Lower lobe of right lung (tissue), 2 donors: Measurements from ENCODE around the gene NDUFB10. TPM values are rescaled to one million over a fixed set of nuclear protein-coding genes. Genes with fewer than 3 reads are reported as not detected.

Source experiments
- ATAC-seq, 2 donors: fragments of 200-7000 bp; cut with Tn5 transposase; one replicate each; pipeline ENCODE4 v1.9.1; 2020 to 2022; ENCODE audit warnings: mild to moderate bottlenecking in 2 of 2, moderate library complexity in 2 of 2
- DNase-seq: peaks from one replicate; pipeline ENCODE4 v3.0.0-alpha.2; 2020
- H3K27ac ChIP-seq: fragments of 200-600 bp; one replicate; pipeline ENCODE4 v1.8.0; 2022
- H3K27me3 ChIP-seq: fragments of 200-600 bp; one replicate; pipeline ENCODE4 v1.8.0; 2022; ENCODE audit warnings: low read depth
- H3K36me3 ChIP-seq: fragments of 200-600 bp; one replicate; pipeline ENCODE4 v1.8.0; 2022; ENCODE audit warnings: mild to moderate bottlenecking
- H3K4me1 ChIP-seq: fragments of 200-600 bp; one replicate; pipeline ENCODE4 v1.8.0; 2022
- H3K4me3 ChIP-seq: fragments of 200-600 bp; one replicate; pipeline ENCODE4 v1.8.0; 2022; ENCODE audit warnings: mild to moderate bottlenecking
- H3K9me3 ChIP-seq: fragments of 200-600 bp; one replicate; pipeline ENCODE4 v1.8.0; 2022
- CTCF ChIP-seq: fragments of 200-600 bp; IDR thresholded peaks from one replicate; pipeline ENCODE4 v1.8.0; 2022; ENCODE audit warnings: antibody characterized with exemption, mild to moderate bottlenecking
- intact Hi-C: fragments of 100-400 bp; cut with DNase I; formaldehyde crosslinking; loops from one replicate; pipeline ENCODE4 v1.11.0; 2022
- total RNA-seq: library from RNA; stranded (reverse); fragmentation: NEBNext Ultra II Directional; extraction: Animal tissue kit (Norgen Biotek cat#: 25700); gene quantifications from one replicate; pipeline ENCODE4 v1.2.1, GENCODE V29; 2021
- donor health status: DM: no; HTN: yes; CAD: no; lungs with severe emphysema.

The NDUFB10 gene
- total RNA-seq, 1 donor from 2014 or later: 85.8 TPM

GRCh38 chr16:1941162-1942046 lies 17.9 kb upstream of the NDUFB10 start:
- Histone ChIP-seq H3K27me3 (no peaks in the 10 kb centered on the region), H3K4me1 (peaks cover 17% of the 10 kb centered on the region), H3K9me3 (no peaks in the 10 kb centered on the region), H3K27ac (peak overlapping the region; percentile 71), H3K4me3 (peak overlapping the region; percentile 71), H3K36me3 (peaks cover 41% of the 10 kb centered on the region)
- intact Hi-C loops: no loop called here
- ATAC-seq (no peak), DNase-seq (no peak)
- TF ChIP-seq CTCF: no peak

DNA sequence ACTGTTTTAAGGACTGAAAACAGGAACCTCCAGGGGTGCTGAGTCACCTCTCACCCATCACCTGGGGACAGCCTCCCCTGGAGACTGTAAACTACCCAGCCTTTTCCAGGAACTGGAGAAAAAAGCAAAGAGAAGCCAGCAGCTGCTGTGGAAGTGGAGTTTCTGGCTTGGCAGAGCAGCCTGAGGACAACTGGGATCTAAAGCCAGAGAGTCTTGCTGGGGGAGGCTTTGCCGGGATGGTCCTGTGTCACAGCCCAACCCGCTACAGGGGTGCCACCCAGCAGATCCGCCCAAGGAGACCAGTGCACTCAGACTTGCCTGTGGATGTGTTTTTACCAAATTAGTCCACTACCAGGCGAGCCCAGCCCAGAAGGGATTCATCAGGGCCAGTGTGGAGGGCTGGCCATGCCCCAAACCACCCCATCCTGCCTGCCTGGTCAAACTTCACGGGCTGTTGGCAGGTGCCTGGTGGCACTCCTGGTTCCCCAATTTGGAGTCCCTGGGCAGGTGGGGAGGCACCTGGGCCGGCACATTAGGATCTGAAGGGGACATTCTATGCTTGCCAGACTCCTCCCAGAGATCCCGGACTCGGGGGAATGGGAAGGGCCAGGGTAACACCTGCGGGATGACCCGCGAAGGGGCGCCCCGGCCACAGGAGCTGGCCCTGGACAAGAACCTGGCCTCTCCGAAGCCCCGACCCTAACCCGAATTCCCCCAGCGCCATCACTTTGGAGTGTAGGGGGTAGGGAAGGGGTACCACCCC lies 17.1 kb upstream of the NDUFB10 start:
- intact Hi-C loops: no loop called here
- peaks cover 37% of the 10 kb centered on the region for H3K36me3 ChIP-seq
- H3K4me3 ChIP-seq: peak overlapping the region; percentile 71
- peak; percentile 1 to 4 for ATAC-seq
- peaks cover 17% of the 10 kb centered on the region for H3K4me1 ChIP-seq
- DNase-seq: peak; percentile 60
- H3K27me3 ChIP-seq: no peaks in the 10 kb centered on the region
- H3K27ac ChIP-seq: peak overlapping the region; percentile 71
- H3K9me3 ChIP-seq: no peaks in the 10 kb centered on the region
- no peak for TF ChIP-seq CTCF

DNA sequence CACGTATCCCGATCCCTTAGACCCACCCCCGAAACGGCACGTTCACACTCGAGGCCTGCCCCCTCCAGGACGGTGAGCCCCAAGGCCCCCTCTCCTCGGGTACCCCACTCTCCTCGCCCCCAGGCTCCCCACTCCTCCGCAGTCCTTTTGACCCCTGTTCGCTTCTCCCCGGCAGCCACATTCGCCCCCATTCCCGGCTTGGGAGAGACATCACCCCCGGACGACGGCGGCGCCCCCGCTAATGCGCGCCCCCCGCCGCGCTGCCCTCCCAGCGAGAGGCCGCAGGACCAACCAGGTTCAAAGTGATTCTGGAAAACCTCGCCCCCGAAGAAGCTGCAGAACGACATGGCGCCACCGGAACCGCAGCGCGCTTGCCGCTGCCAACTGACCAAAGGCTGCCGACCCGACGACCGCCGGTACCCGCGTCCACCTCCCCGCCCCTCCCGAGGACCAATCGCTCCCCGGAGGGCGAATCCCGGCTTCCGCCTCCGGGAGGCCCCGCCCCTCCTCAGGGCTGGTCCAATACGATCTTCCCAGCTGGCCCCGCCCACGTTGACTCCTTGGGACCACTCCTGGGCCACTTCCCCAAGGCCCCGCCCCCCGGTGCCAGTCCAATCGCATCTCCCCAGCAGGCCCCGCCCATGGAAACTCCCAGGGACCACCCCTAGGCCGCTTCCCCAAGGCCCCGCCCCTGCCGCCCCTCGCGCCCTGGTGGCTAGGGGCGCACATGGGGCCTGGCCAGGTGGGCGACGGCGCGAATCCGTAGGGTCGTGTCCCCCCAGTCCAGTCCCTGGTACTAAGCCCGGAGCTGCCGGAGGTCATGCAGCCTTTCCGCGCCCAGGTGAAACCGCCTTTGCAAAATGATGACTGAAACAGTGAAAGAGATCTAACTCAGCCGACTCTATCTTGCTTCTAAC lies 16.3 kb upstream of the NDUFB10 start, which contains the start of gene MSRB1:
MSRB1 (minus strand) TSS at position 390 of the 917 bp plus-strand sequence; CDS start at position 347, 43 bp downstream.
- ATAC-seq (peak; percentile 97), DNase-seq (peak; percentile 100)
- H3K9me3 ChIP-seq: no peaks in the 10 kb centered on the region
- TF ChIP-seq CTCF: no peak
- peaks cover 17% of the 10 kb centered on the region for H3K4me1 ChIP-seq
- H3K27ac ChIP-seq: peak within 1 kb of the TSS; percentile 71
- H3K4me3 ChIP-seq: peak within 1 kb of the TSS; percentile 71
- H3K27me3 ChIP-seq: no peaks in the 10 kb centered on the region
- H3K36me3 ChIP-seq: peaks cover 28% of the 10 kb centered on the region
- intact Hi-C loops: no loop called here

GRCh38 chr16:1944612-1945199 lies 14.6 kb upstream of the NDUFB10 start:
- no peaks in the 10 kb centered on the region for H3K9me3 ChIP-seq
- peaks cover 12% of the 10 kb centered on the region for H3K36me3 ChIP-seq
- no peak overlapping the region for H3K4me3 ChIP-seq
- DNase-seq: no peak
- H3K27ac ChIP-seq: no peak overlapping the region
- ATAC-seq: no peak
- no peak for TF ChIP-seq CTCF
- H3K27me3 ChIP-seq: no peaks in the 10 kb centered on the region
- intact Hi-C loops: no loop called here
- peaks cover 17% of the 10 kb centered on the region for H3K4me1 ChIP-seq
